HepG2 (cell line): Measurements from ENCODE around the gene TACC2. TPM values are rescaled to one million over a fixed set of nuclear protein-coding genes. Genes with fewer than 3 reads are reported as not detected.

ENCODE experiments used
- ATAC-seq: fragments of 200-7000 bp; cut with Tn5 transposase; 3 replicates; pipeline ENCODE4 v1.9.1; 2020; ENCODE audit warnings: mild to moderate bottlenecking, moderate library complexity
- BruUV-seq: library from RNA; stranded (reverse); fragments of 400-500 nt; replicated peaks from 2 replicates; lab custom pipeline; 2021; lab: Mats Ljungman, UMichigan
- CTCF ChIA-PET: fragments of 300-600 bp; formaldehyde crosslinking; extraction: SDS; loops from one replicate; lab custom pipeline; 2021; ENCODE audit warnings: low total read pairs, inconsistent platforms, low intra/inter-chr PET ratio; lab: Yijun Ruan, JAX
- POLR2A ChIA-PET: fragments of 350-600 bp; sonication (Branson Sonifier 250); formaldehyde crosslinking; loops from one replicate; lab custom pipeline; 2020; ENCODE audit warnings: antibody characterized with exemption, inconsistent platforms; lab: Yijun Ruan, JAX
- DNase-seq: peaks from one replicate; pipeline ENCODE4 v3.0.0-alpha.2; 2015; ENCODE audit warnings: low spot score
- FAIRE-seq: peaks from 3 replicates; lab custom pipeline; 2011; peaks lifted over from hg19 to GRCh38; lab: Jason Lieb, UNC
- H2AFZ ChIP-seq: one replicate; pipeline ENCODE4 v1.6.1; 2011; ENCODE audit warnings: low read length, inconsistent platforms
- H3K27ac ChIP-seq: fragments of 300-600 bp; 3 replicates; pipeline ENCODE4 v1.8.0; 2011; ENCODE audit warnings: mixed run types, mild to moderate bottlenecking, mixed read lengths, low read length, inconsistent platforms; ENCODE audit not compliant: insufficient read depth; ENCODE audit errors: extremely low read length
- H3K27me3 ChIP-seq, 2 experiments: fragments of 200-600 bp in 1 of 2; 2 replicates in 1 of 2; 3 replicates in 1 of 2; pipeline versions ENCODE4 v1.6.0 to v1.8.0; 2011; ENCODE audit warnings: low read length in 2 of 2, mild to moderate bottlenecking in 2 of 2, moderate library complexity in 2 of 2, inconsistent platforms in 1 of 2; ENCODE audit not compliant: insufficient read depth in 2 of 2, control insufficient read depth in 1 of 2
- H3K36me3 ChIP-seq, 2 experiments: fragments of 200-600 bp in 1 of 2; replicated peaks in 1 of 2; 2 replicates in 1 of 2; 3 replicates in 1 of 2; pipeline versions ENCODE4 v1.5.1 to v1.8.0; 2011; ENCODE audit warnings: low read length in 2 of 2, inconsistent platforms in 1 of 2; ENCODE audit not compliant: insufficient read depth in 2 of 2, control insufficient read depth in 1 of 2
- H3K4me1 ChIP-seq: 2 replicates; pipeline ENCODE4 v1.5.1; 2012; ENCODE audit warnings: low read length, inconsistent platforms; ENCODE audit not compliant: insufficient read depth
- H3K4me2 ChIP-seq: 2 replicates; pipeline ENCODE4 v1.6.0; 2011; ENCODE audit warnings: low read depth, low read length, inconsistent platforms
- H3K4me3 ChIP-seq, 3 experiments: fragments of 200-600 bp in 1 of 3; sonication (generic), shearing (Covaris generic) in 1 of 3; replicated peaks in 1 of 3; 2 replicates each; pipeline ENCODE4 v1.5.1; 2011 to 2016; ENCODE audit warnings: low read length in 3 of 3, inconsistent platforms in 2 of 3, low read depth in 2 of 3, mild to moderate bottlenecking in 2 of 3, control low read depth in 1 of 3, mixed read lengths in 1 of 3; ENCODE audit not compliant: insufficient read depth in 1 of 3
- H3K79me2 ChIP-seq: one replicate; pipeline ENCODE4 v1.6.1; 2011; ENCODE audit warnings: low read length, inconsistent platforms; ENCODE audit not compliant: insufficient read depth
- H3K9ac ChIP-seq: 2 replicates; pipeline ENCODE4 v1.6.0; 2011; ENCODE audit warnings: mild to moderate bottlenecking, low read depth, low read length, inconsistent platforms; ENCODE audit not compliant: insufficient read depth
- H3K9me3 ChIP-seq: 2 replicates; pipeline ENCODE4 v1.5.1; 2012; ENCODE audit warnings: mild to moderate bottlenecking, low read length
- H4K20me1 ChIP-seq: 2 replicates; pipeline ENCODE4 v1.6.0; 2011; ENCODE audit warnings: inconsistent platforms, mild to moderate bottlenecking, low read length, moderate library complexity; ENCODE audit not compliant: insufficient read depth
- ATF7 ChIP-seq, 2 experiments: fragments of 450-650 bp in 1 of 2; sonication (generic) in 1 of 2; formaldehyde crosslinking in 1 of 2; IDR thresholded peaks; 2 replicates each; pipeline versions ENCODE4 v1.4.0 to v1.6.1; 2016 to 2020; ENCODE audit warnings: antibody characterized with exemption in 1 of 2, mild to moderate bottlenecking in 1 of 2, missing genetic modification reagents in 1 of 2
- HMG20A ChIP-seq: IDR thresholded peaks from 2 replicates; pipeline ENCODE4 v1.6.1; 2016; ENCODE audit warnings: borderline replicate concordance
- JUND ChIP-seq: sonication (generic); formaldehyde crosslinking; IDR thresholded peaks from 2 replicates; pipeline ENCODE4 v1.8.0; 2022; ENCODE audit warnings: mild to moderate bottlenecking, missing genetic modification reagents
- PPARG ChIP-seq: conservative IDR thresholded peaks from 2 replicates; pipeline ENCODE4 v1.6.1; 2016; ENCODE audit warnings: missing biosample characterization, missing genetic modification reagents
- SRY ChIP-seq: sonication (generic); formaldehyde crosslinking; IDR thresholded peaks from 2 replicates; pipeline ENCODE4 v1.8.0; 2022; ENCODE audit warnings: mild to moderate bottlenecking, missing genetic modification reagents
- THAP8 ChIP-seq: sonication (generic); formaldehyde crosslinking; IDR thresholded peaks from 2 replicates; pipeline ENCODE4 v1.5.1; 2020; ENCODE audit warnings: missing genetic modification reagents, mild to moderate bottlenecking, borderline replicate concordance
- TMF1 ChIP-seq: sonication (generic); formaldehyde crosslinking; IDR thresholded peaks from 2 replicates; pipeline ENCODE4 v1.8.1; 2022; ENCODE audit warnings: low read depth, missing genetic modification reagents
- U2AF1 ChIP-seq: fragments of 200-400 bp; formaldehyde crosslinking; optimal IDR thresholded peaks from 2 replicates; pipeline ENCODE3; 2017; ENCODE audit warnings: mild to moderate bottlenecking, low read depth, low read length
- ZC3H13 ChIP-seq: sonication (generic); formaldehyde crosslinking; IDR thresholded peaks from 2 replicates; pipeline ENCODE4 v1.8.1; 2023; ENCODE audit warnings: mild to moderate bottlenecking, missing genetic modification reagents, moderate library complexity
- ZMAT5 ChIP-seq: sonication (generic); formaldehyde crosslinking; IDR thresholded peaks from 2 replicates; pipeline ENCODE4 v1.5.0; 2020; ENCODE audit warnings: mild to moderate bottlenecking, low read depth, missing genetic modification reagents, borderline replicate concordance
- ZNF136 ChIP-seq: sonication (generic); formaldehyde crosslinking; IDR thresholded peaks from 2 replicates; pipeline ENCODE4 v1.8.1; 2022; ENCODE audit warnings: low read depth, mild to moderate bottlenecking, moderate library complexity, missing genetic modification reagents
- ZNF143 ChIP-seq: sonication (generic); formaldehyde crosslinking; IDR thresholded peaks from 2 replicates; pipeline ENCODE4 v1.4.0; 2020; ENCODE audit warnings: missing genetic modification reagents
- ZNF160 ChIP-seq: sonication (generic); formaldehyde crosslinking; IDR thresholded peaks from 2 replicates; pipeline ENCODE4 v1.8.0; 2022; ENCODE audit warnings: mild to moderate bottlenecking, inconsistent platforms, missing genetic modification reagents
- ZNF460 ChIP-seq: sonication (generic); formaldehyde crosslinking; IDR thresholded peaks from 2 replicates; pipeline ENCODE4 v1.5.1; 2020; ENCODE audit warnings: missing genetic modification reagents, mild to moderate bottlenecking, borderline replicate concordance
- ZNF512B ChIP-seq: sonication (generic); formaldehyde crosslinking; IDR thresholded peaks from 2 replicates; pipeline ENCODE4 v1.5.1; 2020; ENCODE audit warnings: missing genetic modification reagents, mild to moderate bottlenecking, borderline replicate concordance
- ZNF549 ChIP-seq: sonication (generic); formaldehyde crosslinking; IDR thresholded peaks from 2 replicates; pipeline ENCODE4 v1.5.0; 2020; ENCODE audit warnings: missing genetic modification reagents
- ZNF619 ChIP-seq: sonication (generic); formaldehyde crosslinking; IDR thresholded peaks from 2 replicates; pipeline ENCODE4 v1.4.0; 2020; ENCODE audit warnings: mild to moderate bottlenecking, missing genetic modification reagents
- ZNF737 ChIP-seq: sonication (generic); formaldehyde crosslinking; IDR thresholded peaks from 2 replicates; pipeline ENCODE4 v1.5.0; 2020; ENCODE audit warnings: missing genetic modification reagents, mild to moderate bottlenecking, borderline replicate concordance
- WGBS: methylation state at CpG from one replicate; pipeline ENCODE4 v1.1.6; 2017; ENCODE audit warnings: low lambda C conversion rate; 5-methylcytosine and 5-hydroxymethylcytosine counted together
- in situ Hi-C: cut with HindIII; loops from 2 replicates; pipeline ENCODE4 v1.10.0; 2017; ENCODE audit warnings: low pct_unique_long_range_greater_than_20kb; ENCODE audit not compliant: extremely low pct_ligation_motif_present
- intact Hi-C: fragments of 100-400 bp; cut with micrococcal nuclease; formaldehyde crosslinking; loops from one replicate; pipeline ENCODE4 v1.10.0; 2022; ENCODE audit not compliant: unreplicated experiment
- polyA plus RNA-seq, 8 experiments: library from polyadenylated mRNA; depleted of rRNA in 3 of 8; stranded (reverse) in 7 of 8; unstranded in 1 of 8; fragments of >200 nt; fragmentation: Illumina TruSeq in 4 of 8; extraction: Trizol in 4 of 8; gene quantifications; 2 replicates each; pipeline versions ENCODE4 v1.2.1 to v1.2.3, GENCODE V29; 2011 to 2016; ENCODE audit warnings: low read depth in 4 of 8, missing spikeins in 1 of 8, mixed read lengths in 1 of 8; ENCODE audit not compliant: insufficient read depth in 1 of 8
- total RNA-seq, 5 experiments: library from RNA; depleted of rRNA; stranded (reverse); fragments of >200 nt; fragmentation: Illumina TruSeq; extraction: Trizol; gene quantifications; 2 replicates each; pipeline ENCODE4 v1.2.3, GENCODE V29; 2016; ENCODE audit warnings: low read depth in 1 of 5

The TACC2 gene
- total and polyA plus RNA-seq, 2 of the 13 experiments (the other 11 are each of a cell fraction or from before 2014, with no cell fraction given), result 11.8 to 16.0 TPM

- BruUV-seq, result no TSS peak
- POLR2A ChIA-PET, result no interaction called here
- Histone ChIP-seq H3K9me3 (no peaks in the 10 kb centered on the region), H3K27ac (no peak overlapping the region), H3K27me3 (no peaks in the 10 kb centered on the region), H3K79me2 (no peaks in the 10 kb centered on the region), H3K4me3 (no peak overlapping the region), H2AFZ (no peak overlapping the region), H3K9ac (no peak overlapping the region)
- FAIRE-seq, result no peak
- 97% methylated on average over 6 of the region's 9 CpGs for WGBS
- in situ Hi-C loops, result no loop called here
- DNase-seq, result no peak
- CTCF ChIA-PET, result no interaction called here
- no peak for TF ChIP-seq THAP8
- no peak for TF ChIP-seq ZNF460 (CRISPR knock-in tag)
- no peak for TF ChIP-seq ZNF549 (CRISPR knock-in tag)
- TF ChIP-seq ZNF737, result no peak
- no peak for TF ChIP-seq HMG20A (CRISPR knock-in tag)
- no peak for TF ChIP-seq SRY (CRISPR knock-in tag)
- no peak for TF ChIP-seq ZNF143 (CRISPR knock-in tag)
- no peak for TF ChIP-seq ZMAT5 (CRISPR knock-in tag)
- no peak for TF ChIP-seq U2AF1
- no peak for TF ChIP-seq TMF1 (CRISPR knock-in tag)
- no peak for TF ChIP-seq ZC3H13 (CRISPR knock-in tag)
- no peak for TF ChIP-seq ZNF619
- no peak for TF ChIP-seq ATF7 (IDR thresholded peaks at IDR 0.05)
- no peak for TF ChIP-seq ATF7 (CRISPR knock-in tag; IDR thresholded peaks at IDR 0.05)
- no peak for TF ChIP-seq ZNF512B (CRISPR knock-in tag)
- no peak for TF ChIP-seq JUND
- TF ChIP-seq ZNF136 (CRISPR knock-in tag), result no peak
- TF ChIP-seq PPARG (CRISPR knock-in tag), result no peak
- no peak for TF ChIP-seq ZNF160 (CRISPR knock-in tag)
- TF ChIP-seq, all 625 proteins: peak for 0
- Histone ChIP-seq H3K4me2 (no peak overlapping the region), H3K4me1 (no peaks in the 10 kb centered on the region), H3K36me3 (peaks cover 3 to 7% of the 10 kb centered on the region in 2 experiments; a peak in 3 of 5 replicates), H4K20me1 (no peaks in the 10 kb centered on the region)
- intact Hi-C loops, result no loop called here
- ATAC-seq, result no peak
Observed at GRCh38 chr10:122083478-122084025, 94.6 kb downstream of the TACC2 start.
